GM21529 (cell line): ENCODE results near the gene ZNF497.
A peak's percentile ranks its signal among the peaks of the same experiment; 100 is the strongest.
"Not testable (repeated sequence)": the region's sequence is repeated elsewhere in the genome, so short reads cannot be mapped to it uniquely, and the experiment has no call there.

Experiments
- ATAC-seq: cut with Tn5 transposase; IDR thresholded peaks from one replicate; pipeline ENCODE4 v1.9.1; 2021; ENCODE audit not compliant: unreplicated experiment

The ZNF497 gene

DNA sequence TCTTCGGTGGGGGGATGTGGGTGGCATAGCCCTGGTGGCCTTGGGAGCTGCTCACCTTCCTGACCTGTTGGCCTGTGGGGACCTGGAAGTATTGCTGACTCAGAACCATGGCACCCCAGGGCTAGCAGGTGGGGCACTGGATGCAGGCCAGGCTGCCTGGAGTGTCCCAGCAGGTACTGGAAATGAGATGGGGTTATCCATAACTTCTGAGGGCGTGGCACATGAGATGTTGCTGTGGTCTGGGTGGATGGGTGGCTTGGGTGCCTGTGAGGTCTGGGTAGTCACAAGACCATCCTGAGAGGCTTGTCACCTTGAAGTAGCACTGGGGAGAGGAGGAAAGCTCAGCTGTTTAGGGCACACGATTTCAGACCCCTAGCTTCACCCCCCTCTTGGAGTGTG lies 32.3 kb upstream of the ZNF497 start:
- ATAC-seq = no peak

DNA sequence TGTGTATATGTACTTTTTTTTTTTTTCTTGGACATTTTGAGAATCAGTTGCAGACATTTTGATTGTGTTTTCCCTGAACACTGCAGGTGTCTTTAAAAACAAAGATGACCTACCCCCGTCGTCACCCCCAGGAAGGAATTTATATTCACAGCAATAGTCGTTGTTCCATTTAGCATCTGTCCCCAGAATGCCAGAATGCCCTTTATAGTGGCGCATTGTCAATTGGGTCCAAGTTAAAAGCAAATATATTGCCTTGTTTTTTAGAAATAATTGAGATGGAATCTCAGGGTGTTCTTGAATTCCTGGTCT lies 31.1 kb upstream of the ZNF497 start:
- ATAC-seq = no peak

DNA sequence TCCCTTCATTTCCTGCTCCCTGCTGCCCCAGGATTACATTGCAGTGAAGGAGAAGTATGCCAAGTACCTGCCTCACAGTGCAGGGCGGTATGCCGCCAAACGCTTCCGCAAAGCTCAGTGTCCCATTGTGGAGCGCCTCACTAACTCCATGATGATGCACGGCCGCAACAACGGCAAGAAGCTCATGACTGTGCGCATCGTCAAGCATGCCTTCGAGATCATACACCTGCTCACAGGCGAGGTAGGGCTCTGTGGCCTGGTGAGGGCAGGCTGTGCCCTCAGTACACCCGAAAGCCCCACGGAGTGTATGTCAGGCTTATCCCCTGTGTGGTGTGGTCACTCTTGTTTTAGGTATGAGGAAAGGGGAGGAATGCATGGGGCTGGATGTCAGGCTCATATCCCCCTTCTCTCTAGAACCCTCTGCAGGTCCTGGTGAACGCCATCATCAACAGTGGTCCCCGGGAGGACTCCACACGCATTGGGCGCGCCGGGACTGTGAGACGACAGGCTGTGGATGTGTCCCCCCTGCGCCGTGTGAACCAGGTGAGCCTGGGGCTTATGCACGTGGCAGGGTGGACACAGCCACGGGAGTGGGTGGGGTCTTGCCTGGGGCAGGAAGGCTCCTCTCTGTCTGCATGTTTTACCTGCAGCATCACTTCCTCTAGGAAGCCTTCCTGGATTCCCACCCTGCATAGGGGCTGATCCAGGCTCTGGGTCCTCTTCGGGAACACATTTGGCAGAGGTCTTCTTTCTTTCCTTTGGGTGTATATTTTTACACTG lies 30.6 kb upstream of the ZNF497 start:
- ATAC-seq = no peak

DNA sequence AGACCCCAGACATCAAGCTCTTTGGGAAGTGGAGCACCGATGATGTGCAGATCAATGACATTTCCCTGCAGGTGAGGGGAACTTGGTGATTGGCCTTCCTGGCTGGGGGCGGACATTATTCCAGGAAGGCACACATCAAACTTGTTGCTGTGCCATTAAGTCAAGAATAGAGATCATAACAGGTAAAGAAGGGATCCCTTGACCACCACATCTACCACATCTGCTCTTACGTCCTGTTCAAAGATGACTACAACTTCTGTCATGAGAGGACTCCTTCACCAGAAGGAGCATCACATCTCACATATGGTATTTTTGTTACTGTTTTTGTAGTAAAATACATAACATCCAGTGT lies 25.6 kb upstream of the ZNF497 start:
- ATAC-seq = no peak

DNA sequence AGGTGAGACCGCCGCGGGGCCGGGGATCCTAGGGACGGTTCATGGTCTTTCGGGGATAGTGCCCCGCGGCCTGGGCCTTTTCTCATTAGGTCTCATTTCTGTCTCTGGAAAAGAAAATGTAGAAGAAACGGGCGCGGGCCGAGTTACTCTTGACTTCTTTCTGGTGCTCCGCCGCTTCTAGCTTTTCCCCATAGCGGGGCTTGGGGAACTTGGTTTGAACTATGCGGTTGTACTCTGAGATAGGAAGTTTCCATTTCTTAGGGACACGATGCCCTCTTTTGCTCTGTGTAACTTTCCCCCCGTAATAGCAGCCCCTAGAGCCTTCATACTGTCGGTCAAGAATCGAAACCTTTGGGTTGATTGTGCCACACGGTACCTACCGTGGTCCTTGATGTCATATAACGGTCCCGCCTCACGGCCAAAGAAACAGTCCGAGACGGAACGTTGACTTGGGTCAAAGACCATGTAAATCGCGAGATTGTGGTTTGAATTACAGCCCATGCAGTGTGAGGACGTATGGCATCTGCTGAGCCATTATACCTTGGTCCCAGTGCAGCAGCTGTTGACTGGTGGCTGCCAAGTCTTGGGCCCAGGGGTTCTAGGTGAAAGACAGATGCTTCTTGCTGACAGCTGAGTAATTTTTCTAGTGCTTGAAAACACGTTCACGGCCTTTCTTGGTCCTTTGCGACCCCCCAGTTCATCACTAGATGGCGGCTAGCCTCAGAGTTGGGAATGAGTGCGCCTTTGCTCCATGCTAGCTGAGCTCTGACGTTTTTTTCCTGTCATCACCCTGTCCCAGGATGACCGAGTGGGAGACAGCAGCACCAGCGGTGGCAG lies 25.0 kb upstream of the ZNF497 start:
- ATAC-seq = peak; percentile 2

DNA sequence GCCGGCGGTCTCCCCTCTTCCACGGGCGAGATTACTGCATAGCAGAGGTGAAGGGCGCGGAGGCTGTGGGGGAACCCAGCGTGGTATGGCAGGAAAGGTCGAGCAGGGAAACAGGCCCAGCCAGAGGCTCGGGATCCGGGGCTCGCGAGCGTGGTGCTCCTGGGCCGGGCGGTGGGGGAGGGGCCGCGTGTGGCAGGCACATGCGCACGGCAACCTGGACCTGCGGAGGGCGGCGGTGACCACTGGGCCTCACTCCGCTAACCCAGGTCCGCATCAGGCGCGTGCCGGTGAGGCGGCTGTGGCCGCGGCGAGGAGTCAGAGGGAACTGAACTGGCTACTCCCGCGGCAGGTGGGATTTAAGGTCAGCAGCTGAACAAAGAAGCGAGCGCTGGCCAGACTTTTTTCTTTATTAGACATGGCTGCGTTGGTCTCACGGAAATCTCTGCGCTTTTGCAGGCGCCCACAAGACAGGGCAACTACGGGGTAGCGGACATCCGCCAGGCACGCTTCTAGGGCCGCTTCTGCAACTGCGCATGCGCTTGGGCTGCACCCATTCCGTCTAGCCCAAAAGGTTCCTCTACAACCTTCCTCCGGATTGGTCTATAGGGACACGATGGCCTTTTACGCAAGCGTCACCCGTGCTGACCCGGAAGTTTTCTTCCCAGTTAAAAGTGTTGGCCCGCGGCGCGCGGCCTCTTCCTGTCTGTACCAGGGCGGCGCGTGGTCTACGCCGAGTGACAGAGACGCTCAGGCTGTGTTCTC lies 24.2 kb upstream of the ZNF497 start, which contains the start of gene RPS5:
Gene RPS5 (plus strand): TSS at position 694 of the 762 bp plus-strand sequence. CDS start 869 bp downstream, outside the sequence.
- ATAC-seq = peak; percentile 81

DNA sequence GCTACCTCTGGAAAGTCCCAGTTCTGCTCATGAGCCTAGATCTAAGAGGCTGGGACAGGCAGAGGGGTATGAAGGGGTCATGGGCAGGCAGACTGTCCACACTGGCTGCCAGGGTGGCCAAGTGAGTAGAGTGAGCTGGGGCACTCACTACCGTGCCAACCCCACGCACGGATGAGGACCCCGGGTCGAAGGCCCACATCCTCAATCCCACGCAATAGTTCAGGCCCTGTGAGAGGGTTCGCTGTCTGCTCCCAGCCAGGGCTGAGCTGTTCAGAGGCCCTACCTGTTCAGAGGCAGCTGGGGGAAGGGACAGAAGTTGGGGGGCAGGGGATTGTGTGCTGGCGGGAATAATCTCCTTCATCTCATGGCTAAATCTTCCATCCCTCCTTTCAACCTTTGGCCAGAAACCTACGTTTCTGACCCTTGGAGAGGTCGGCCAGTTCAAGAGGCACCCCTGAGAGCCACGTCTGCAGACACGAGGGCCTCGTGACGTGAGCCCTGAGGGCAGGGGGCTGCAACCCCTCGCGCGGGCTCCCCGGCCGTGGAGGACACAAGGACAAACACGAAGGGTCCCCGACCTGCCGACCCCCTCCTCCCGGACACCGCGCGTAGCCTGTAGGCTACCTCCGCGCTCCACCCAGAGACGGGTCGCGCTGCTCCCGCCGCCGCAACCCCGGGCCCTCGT lies 23.5 kb upstream of the ZNF497 start:
- peak; percentile 3 for ATAC-seq

DNA sequence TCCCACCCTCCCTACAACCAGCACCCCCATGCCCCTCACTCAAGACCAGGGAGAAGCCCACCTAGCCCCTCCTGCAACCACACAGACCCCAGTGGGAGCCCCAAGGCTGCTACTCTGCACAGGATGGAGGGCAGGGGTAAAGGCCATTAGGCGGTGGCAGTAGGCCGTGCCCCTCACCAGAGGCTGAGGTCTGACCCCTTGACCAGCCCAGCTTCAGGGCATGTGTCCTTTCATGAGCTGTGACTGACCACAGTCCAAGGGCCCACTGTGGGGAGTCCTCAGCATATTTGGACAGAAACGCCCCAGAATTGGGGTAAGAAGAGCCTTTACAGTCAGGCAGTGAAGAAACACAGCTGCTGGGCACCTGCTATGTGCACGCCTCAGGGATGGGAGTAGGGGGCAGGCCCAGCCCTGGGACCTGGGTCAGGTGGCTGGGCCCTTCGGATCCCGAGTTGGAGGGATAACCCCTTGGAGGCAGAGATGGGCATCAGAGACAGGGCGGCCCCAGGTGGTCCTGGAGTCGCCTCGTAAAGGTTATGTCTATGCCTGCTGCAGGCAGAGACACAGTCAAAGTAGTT lies 22.9 kb upstream of the ZNF497 start:
- no peak for ATAC-seq

DNA sequence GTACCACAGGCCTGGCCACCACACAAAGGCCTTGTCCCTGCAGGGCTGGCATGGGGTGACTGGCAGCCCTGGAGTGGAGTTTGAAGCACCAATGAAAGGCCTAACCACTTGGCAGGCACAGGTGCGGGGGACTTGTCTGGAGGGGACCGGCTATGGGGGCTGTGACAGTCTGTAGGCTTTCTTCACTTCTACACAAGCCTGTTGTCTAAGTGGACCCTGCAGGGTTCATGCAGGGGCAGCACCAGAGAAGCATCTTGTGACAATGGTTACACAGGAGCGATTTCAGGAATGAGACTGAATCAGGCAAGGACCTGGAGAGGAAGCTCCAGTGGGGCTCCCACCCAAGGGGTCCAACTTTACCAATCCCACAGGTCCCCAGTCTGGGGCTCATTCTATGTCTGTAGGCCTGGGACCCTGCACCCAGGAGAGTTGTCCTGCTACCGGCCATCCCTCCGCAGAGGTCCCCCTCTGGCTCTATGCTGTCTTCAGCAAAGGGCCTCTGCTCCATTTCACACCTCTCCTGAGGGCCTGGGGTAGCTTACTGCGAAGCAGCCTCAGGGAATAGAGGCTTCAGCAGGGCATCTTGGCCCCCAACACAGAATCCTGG lies 20.5 kb upstream of the ZNF497 start:
- no peak for ATAC-seq

DNA sequence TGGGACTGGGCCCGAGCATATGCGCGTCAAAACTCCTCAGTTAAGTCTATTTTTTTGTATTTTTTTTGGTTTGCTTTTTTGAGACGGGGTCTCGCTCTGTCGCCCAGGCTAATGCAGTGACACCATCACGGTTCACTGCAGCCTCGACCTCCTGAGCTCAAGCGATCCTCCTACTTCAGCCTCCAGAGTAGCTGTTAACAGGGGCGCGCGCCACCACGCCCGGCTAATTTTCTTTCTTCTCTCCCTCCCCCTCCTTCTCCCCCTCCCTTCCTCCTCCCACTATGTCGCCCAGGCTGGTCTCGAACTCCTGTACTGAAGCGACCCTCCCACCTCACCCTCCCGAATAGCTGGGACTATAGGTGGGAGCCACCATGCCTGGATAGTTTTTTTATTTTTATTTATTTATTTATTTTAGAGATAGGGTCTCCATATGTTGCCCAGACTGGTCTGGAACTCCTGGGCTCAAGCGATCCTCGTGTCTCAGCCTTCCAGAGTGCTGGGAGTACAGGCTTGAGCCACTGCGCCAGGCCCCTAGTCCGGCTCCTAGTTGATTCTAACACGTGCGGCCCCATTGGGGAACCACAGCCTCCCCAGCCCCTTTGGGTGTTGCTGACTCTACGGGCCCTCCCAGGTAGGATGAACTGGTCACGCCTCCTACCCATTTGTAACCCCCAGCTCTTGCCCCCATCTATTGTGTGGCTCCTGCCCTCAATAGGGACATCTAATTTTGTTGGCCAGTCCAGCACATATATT lies 19.1 kb upstream of the ZNF497 start:
- no peak for ATAC-seq

DNA sequence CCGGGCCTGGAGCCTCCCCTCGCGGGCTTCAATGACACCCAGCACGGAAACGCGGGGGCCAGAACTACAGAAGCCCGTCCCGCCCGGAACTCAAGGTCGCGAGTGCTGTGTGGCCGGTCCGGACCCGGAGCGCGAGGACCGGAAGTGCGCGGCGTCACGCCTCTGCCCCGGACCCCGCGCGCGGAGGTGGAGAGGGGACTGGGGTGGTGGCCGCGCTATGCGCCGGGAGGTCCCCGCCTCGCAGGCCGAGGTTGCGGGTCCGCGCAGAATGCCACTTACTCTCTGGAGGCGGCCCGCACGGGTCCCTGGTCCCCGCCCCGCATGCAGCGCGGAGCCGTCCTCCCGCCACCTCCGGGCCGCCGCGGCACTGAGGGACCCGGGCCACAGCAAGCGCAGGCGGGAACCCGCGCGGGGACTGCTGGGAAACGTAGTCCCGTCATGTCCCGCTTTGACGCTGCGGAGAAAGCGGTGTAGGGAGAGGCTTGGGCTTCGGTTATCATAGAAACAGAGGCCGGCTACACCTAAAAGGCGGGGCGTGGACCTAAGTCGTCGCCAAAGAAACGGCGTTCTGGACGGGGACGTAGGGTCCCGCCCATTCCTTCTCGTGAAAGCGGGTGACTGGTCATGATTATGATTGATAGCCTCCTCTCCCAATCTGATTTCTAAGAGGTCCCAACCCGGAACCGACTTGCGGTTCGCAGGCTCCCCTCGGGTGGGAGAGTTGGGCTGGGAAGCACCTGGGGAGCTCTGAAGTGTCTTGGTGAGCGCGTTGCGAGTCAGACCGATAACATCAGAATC lies 18.3 kb upstream of the ZNF497 start, which contains the start of gene ZNF837:
Gene ZNF837 (minus strand): TSS at position 369 of the 798 bp plus-strand sequence. CDS start 11,698 bp downstream, outside the sequence.
- ATAC-seq = peak; percentile 74

DNA sequence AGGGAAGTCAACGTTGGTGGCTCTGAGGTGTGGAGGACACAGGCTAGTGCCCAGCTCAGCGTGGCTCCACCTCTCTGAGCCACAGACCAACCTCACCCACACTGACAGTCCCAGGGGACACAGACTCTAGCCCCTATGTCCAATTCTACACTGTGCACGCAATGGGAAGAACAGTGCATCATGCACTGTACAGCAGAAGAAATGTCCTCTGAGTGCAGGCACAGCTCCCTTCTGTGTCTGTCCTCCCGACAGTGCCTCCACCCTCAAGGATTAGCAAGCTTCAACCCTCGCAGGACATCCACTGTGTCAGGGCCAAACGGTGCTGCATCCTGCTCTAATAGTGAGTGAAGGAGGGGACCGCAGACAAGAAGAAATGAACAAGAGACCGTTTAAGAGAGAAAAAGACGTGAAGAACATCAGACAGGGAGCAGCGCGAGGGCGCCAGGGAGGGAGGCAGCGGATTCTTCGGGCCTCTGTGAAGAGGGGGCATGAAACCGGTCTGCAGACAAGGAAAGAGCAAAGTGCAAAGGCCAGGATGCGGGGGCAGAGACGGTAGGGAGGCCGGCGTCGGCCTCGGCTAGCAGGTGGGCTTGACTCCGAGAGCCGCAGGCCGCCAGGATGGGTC lies 17.6 kb upstream of the ZNF497 start:
- ATAC-seq = no peak

DNA sequence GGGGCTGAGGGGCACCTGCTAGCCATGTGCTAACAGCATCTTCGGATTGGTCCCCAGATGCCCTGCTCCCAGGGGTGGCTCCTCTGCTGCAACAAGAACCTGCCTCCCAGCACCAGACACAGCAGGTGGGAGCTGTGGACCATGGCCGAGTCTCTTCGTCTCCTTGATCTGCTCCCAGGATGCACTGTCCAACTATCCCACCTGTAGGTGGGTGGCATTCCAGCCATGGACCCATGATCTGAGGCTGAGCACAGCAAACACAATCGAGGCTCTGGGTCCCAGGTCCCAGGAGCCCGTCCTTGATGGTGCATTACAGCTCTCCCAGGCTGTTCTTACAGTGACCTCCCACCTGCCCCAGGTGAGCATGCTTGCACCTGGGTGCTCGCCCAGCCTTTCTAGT lies 16.7 kb upstream of the ZNF497 start:
- ATAC-seq = no peak

DNA sequence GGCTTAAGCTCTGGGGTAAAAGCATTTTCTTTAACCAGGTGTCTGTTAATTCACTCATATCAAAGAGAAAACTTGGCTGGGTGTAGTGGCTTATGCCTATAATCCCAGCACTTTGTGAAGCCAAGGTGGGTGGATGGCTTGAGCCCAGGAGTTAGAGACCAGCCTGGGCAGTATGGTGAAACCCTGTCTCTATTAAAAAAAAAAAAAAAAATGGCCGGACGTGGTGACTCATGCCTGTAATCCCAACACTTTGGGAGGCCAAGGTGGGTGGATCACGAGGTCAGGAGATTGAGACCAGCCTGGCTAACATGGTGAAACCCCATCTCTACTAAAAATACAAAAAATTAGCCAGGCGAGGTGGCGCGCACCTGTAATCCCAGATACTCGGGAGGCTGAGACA lies 14.2 kb upstream of the ZNF497 start:
- ATAC-seq = not testable (repeated sequence)

DNA sequence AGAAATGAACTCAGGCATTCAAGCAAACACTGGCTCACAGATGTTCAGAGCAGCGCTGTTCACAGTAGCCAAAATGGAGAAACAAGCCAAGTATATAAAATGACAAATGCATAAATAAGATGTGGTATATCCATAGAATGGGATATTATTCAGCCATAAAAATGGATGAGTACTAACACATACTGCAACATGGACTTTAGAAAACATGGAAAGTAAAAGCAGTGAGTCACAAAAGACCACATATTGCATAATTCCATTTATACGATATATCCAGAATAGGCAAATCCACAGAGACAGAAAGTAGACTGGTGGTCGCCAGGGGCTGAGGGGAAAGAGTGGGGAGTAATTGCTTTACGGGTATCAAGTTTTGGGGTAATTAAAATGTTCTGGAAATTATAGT lies 11.6 kb upstream of the ZNF497 start:
- no peak for ATAC-seq

DNA sequence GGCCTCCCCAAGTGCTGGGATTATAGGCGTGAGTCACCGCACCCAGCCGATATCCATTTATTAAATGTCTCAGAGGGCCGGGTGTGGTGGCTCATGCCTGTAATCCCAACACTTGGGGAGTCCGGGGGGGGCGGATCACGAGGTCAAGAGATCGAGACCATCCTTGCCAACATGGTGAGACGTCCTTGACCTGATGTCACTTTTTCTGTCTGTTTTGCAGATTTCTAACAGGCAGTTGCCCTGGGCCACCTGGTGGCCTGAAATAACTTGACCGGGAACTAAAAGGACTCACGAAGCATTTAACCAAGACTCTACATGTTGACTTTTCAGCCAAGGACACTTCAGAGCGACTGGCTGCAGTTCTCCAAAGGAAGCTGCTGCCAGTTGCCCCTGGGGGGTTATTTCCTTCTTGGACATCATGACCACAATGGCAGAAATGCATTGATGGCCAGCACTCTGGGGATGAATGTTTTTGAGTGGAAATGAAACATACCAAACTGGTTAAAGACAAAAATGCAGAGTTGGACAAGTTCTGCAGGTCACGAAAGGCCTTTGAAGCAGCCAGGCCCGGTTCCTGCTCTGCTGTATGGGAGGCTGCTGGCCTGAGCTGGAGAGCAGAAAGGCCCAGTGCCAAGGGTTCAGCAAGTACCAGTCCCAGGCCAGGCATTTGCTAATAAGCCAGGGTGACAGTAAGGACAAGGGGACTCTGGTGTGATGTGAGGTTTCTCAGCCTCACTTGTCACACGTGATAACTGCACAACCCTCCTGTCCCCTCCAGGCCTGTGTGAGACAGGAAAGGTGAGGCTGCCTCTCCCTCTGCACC lies 10.0 kb upstream of the ZNF497 start:
- ATAC-seq = no peak

DNA sequence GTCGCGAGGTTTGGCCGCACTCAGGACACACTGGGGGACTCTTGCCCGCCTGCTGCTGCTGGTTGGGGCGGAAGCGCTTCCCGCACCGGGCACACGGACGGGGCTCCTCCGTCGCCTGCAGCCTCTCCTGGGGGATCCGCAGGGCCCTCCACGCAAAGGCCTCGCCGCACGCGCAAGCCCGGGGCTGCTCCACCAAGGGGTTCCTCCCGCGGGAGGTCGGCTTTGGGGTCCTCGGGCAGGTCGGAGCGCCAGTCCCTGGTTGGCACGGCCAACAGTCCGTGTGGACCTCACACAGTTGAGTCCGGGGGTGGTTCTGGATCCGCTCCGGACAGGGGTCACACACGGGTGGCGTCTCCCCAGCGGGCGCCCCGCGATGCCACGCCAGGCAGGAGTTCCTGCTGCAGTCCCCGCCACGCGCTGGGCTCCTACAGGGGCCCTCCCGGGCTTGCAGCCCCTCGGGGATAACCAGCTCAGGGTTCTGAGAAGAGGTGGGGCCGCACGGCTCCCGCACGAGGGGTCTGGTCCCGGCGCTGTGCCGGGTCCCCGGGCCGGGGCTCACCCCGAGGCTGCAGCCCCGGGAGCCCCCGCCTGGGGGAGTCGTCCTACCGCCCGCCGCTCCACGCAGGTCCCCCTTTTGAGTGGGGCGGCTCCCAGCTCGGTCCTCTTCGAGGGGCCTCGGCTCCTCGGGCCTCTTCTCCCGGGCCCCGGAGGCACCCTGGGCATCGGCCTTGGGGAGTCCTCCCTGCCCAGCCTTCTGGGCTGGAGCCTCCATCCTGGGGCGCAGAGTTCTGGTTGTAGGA lies 6.2 kb upstream of the ZNF497 start:
- no peak for ATAC-seq
